Lung microvascular endothelial cell (primary cell): Measurements from ENCODE around the gene DUSP28. TPM values are rescaled to one million over a fixed set of nuclear protein-coding genes. Genes with fewer than 3 reads are reported as not detected.
A peak's percentile ranks its signal among the peaks of the same experiment; 100 is the strongest.
"Not testable (repeated sequence)": the region's sequence is repeated elsewhere in the genome, so short reads cannot be mapped to it uniquely, and the experiment has no call there.

Experiments
- DNase-seq, 2 donors: peaks; one replicate each; pipeline versions ENCODE4 v3.0.0 to v3.0.0-alpha.2; 2010; ENCODE audit warnings: low read depth in 2 of 2
- total RNA-seq: library from RNA; depleted of rRNA; stranded (reverse); fragments of >200 nt; gene quantifications from 2 replicates; pipeline ENCODE4 v1.2.1, GENCODE V29; 2014

DUSP28 gene
- 2.0 and 2.2 TPM in 2 replicates for total RNA-seq

GRCh38 chr2:240560084-240560479 is at the start of gene DUSP28:
TSS of gene DUSP28 (plus strand) at chr2:240560357. CDS start at chr2:240560685, 328 bp downstream.
- DNase-seq, result peak; percentile 91 to 93

- no peak for DNase-seq
Measured at GRCh38 chr2:240510513-240511210, 49.5 kb upstream of the DUSP28 start.

- DNase-seq, result no peak
Measured at GRCh38 chr2:240511351-240512108, 48.6 kb upstream of the DUSP28 start.

GRCh38 chr2:240512109-240512485 is 48.1 kb upstream of the DUSP28 start:
- DNase-seq, result no peak

- DNase-seq, result no peak
Measured at GRCh38 chr2:240512666-240513535, 47.3 kb upstream of the DUSP28 start.

GRCh38 chr2:240513549-240514287 is 46.4 kb upstream of the DUSP28 start:
- DNase-seq, result peak; percentile 84 to 88

- no peak for DNase-seq
Measured at GRCh38 chr2:240514631-240515030, 45.5 kb upstream of the DUSP28 start.

- no peak for DNase-seq
Measured at GRCh38 chr2:240517342-240517741, 42.8 kb upstream of the DUSP28 start.

GRCh38 chr2:240518981-240519380 is 41.2 kb upstream of the DUSP28 start:
- DNase-seq, result no peak

- DNase-seq, result peak in 1 of 2 donors; percentile 26
Measured at GRCh38 chr2:240519396-240520129, 40.6 kb upstream of the DUSP28 start.

- DNase-seq, result no peak
Measured at GRCh38 chr2:240520130-240520973, 39.8 kb upstream of the DUSP28 start.

- no peak for DNase-seq
Measured at GRCh38 chr2:240520974-240521350, 39.2 kb upstream of the DUSP28 start.

GRCh38 chr2:240521885-240522284 is 38.3 kb upstream of the DUSP28 start:
- not testable (repeated sequence) for DNase-seq

GRCh38 chr2:240522406-240522805 is 37.8 kb upstream of the DUSP28 start:
- DNase-seq, result no peak

- no peak for DNase-seq
Measured at GRCh38 chr2:240523451-240524281, 36.5 kb upstream of the DUSP28 start.

GRCh38 chr2:240524963-240525718 is 35.0 kb upstream of the DUSP28 start:
- DNase-seq, result no peak

GRCh38 chr2:240525802-240526201 is 34.4 kb upstream of the DUSP28 start:
- no peak for DNase-seq

GRCh38 chr2:240526521-240526920 is 33.6 kb upstream of the DUSP28 start:
- DNase-seq, result no peak
